RWPE1 (cell line): Measurements from ENCODE around the gene UQCC2.

ENCODE experiments used
- CTCF ChIA-PET: fragments of 350-600 bp; sonication (Branson Sonifier 250); formaldehyde crosslinking; extraction: SDS; loops from one replicate; lab custom pipeline; 2021; lab: Yijun Ruan, JAX
- POLR2A ChIA-PET: fragments of 400-600 bp; formaldehyde crosslinking; extraction: SDS; loops from one replicate; lab custom pipeline; 2020; ENCODE audit warnings: antibody characterized with exemption; ENCODE audit not compliant: low non-redundant PET; lab: Yijun Ruan, JAX
- DNase-seq: peaks from one replicate; pipeline ENCODE4 v3.0.0; 2012; ENCODE audit warnings: low spot score
- H3K27ac ChIP-seq: fragments of 450-650 bp; 2 replicates; pipeline ENCODE4 v1.5.1; 2017
- CTCF ChIP-seq: fragments of 450-650 bp; conservative IDR thresholded peaks from 2 replicates; pipeline ENCODE4 v1.5.1; 2017; ENCODE audit warnings: low read depth, mild to moderate bottlenecking

UQCC2 gene

GRCh38 chr6:33750244-33750991 is 38.9 kb upstream of the UQCC2 start:
- no peak for DNase-seq
- ChIA-PET POLR2A (no interaction called here), CTCF (interaction anchor here (0.6 to 2.1 kb wide), 6 partner anchors 11 to 319 kb away, joined by 3 to 8 read pairs (median 4); no protein-coding TSS in a partner anchor)
- TF ChIP-seq CTCF: no peak
- peak overlapping the region; percentile 95 for H3K27ac ChIP-seq

- H3K27ac ChIP-seq: peak overlapping the region; percentile 95
- CTCF ChIA-PET: no interaction called here
- DNase-seq: no peak
- POLR2A ChIA-PET: no interaction called here
- no peak for TF ChIP-seq CTCF
Observed at GRCh38 chr6:33749401-33749800, 37.9 kb upstream of the UQCC2 start.

GRCh38 chr6:33748841-33749240 is 37.3 kb upstream of the UQCC2 start:
- ChIA-PET POLR2A (no interaction called here), CTCF (no interaction called here)
- peak overlapping the region; percentile 95 for H3K27ac ChIP-seq
- TF ChIP-seq CTCF: no peak
- DNase-seq: no peak

- H3K27ac ChIP-seq: peak overlapping the region; percentile 93
- TF ChIP-seq CTCF: no peak
- CTCF ChIA-PET: interaction anchor here (1.3 kb wide), 1 partner anchor 24 kb away, joined by 3 read pairs; no protein-coding TSS in a partner anchor
- DNase-seq: no peak
- POLR2A ChIA-PET: no interaction called here
Observed at GRCh38 chr6:33747823-33748222, 36.3 kb upstream of the UQCC2 start.

- no peak for DNase-seq
- CTCF ChIA-PET: interaction anchor here (0.6 to 4.5 kb wide), 5 partner anchors 14 to 328 kb away, joined by 3 to 46 read pairs (median 3); partner anchors contain the start of gene UQCC2
- peak within 1 kb of the TSS; percentile 93 for H3K27ac ChIP-seq
- POLR2A ChIA-PET: no interaction called here
- TF ChIP-seq CTCF: no peak
Observed at GRCh38 chr6:33746651-33747100, 35.2 kb upstream of the UQCC2 start, which contains the start of gene IP6K3. Gene IP6K3 (minus strand): TSS chr6:33746905. CDS start chr6:33735476, 11,429 bp downstream.

GRCh38 chr6:33746036-33746600 is 34.6 kb upstream of the UQCC2 start:
- peak overlapping the region; percentile 93 for H3K27ac ChIP-seq
- no peak for TF ChIP-seq CTCF
- peak; percentile 43 for DNase-seq
- CTCF ChIA-PET: interaction anchor here (0.6 to 4.5 kb wide), 6 partner anchors 15 to 305 kb away, joined by 3 to 46 read pairs (median 10); partner anchors contain the start of gene UQCC2
- POLR2A ChIA-PET: no interaction called here
